GM21825 (cell line): ENCODE data around the gene GLYATL3.

Experiments used
- ATAC-seq: cut with Tn5 transposase; IDR thresholded peaks from one replicate; pipeline ENCODE4 v1.9.1; 2021; ENCODE audit warnings: mild to moderate bottlenecking, moderate library complexity; ENCODE audit not compliant: unreplicated experiment

Gene GLYATL3

GRCh38 chr6:49513153-49513989 lies 13.6 kb downstream of the GLYATL3 start:
- no peak for ATAC-seq

- ATAC-seq, result no peak
These were observed 15.1 kb downstream of the GLYATL3 start for GRCh38 chr6:49514571-49515484.

GRCh38 chr6:49515485-49516146 lies 15.9 kb downstream of the GLYATL3 start:
- ATAC-seq, result no peak

- no peak for ATAC-seq
These were observed 16.4 kb downstream of the GLYATL3 start for GRCh38 chr6:49516147-49516505.

GRCh38 chr6:49517919-49518318 lies 18.2 kb downstream of the GLYATL3 start:
- ATAC-seq, result no peak

GRCh38 chr6:49519660-49520059 lies 19.9 kb downstream of the GLYATL3 start:
- ATAC-seq, result peak; percentile 73

GRCh38 chr6:49522710-49523593 lies 23.2 kb downstream of the GLYATL3 start:
- no peak for ATAC-seq

- ATAC-seq, result no peak
These were observed 24.2 kb downstream of the GLYATL3 start for GRCh38 chr6:49523901-49524300.

- no peak for ATAC-seq
These were observed 24.8 kb downstream of the GLYATL3 start for GRCh38 chr6:49524541-49524940.

- no peak for ATAC-seq
These were observed 26.9 kb downstream of the GLYATL3 start for GRCh38 chr6:49526598-49526997.

- no peak for ATAC-seq
These were observed 27.6 kb downstream of the GLYATL3 start for GRCh38 chr6:49527320-49527719.

- ATAC-seq, result no peak
These were observed 28.8 kb downstream of the GLYATL3 start for GRCh38 chr6:49528571-49528970.

- ATAC-seq, result no peak
These were observed 30.5 kb downstream of the GLYATL3 start for GRCh38 chr6:49530141-49530776.

GRCh38 chr6:49531774-49532569 lies 32.2 kb downstream of the GLYATL3 start:
- peak; percentile 90 for ATAC-seq

- no peak for ATAC-seq
These were observed 36.1 kb downstream of the GLYATL3 start for GRCh38 chr6:49535795-49536194.

- no peak for ATAC-seq
These were observed 39.4 kb downstream of the GLYATL3 start for GRCh38 chr6:49539102-49539501.

GRCh38 chr6:49540614-49541013 lies 40.9 kb downstream of the GLYATL3 start:
- ATAC-seq, result no peak

- no peak for ATAC-seq
These were observed 41.5 kb downstream of the GLYATL3 start for GRCh38 chr6:49541210-49541724.

GRCh38 chr6:49541936-49542335 lies 42.2 kb downstream of the GLYATL3 start:
- no peak for ATAC-seq
